Left forelimb (tissue), 1 donor: ENCODE data around the gene TBC1D22A.

ENCODE experiments used
- DNase-seq: peaks from one replicate; pipeline ENCODE4 v3.0.0-alpha.2; 2018; ENCODE audit warnings: low spot score

Gene TBC1D22A

GRCh38 chr22:47200273-47201051, 438.0 kb downstream of the TBC1D22A start:
- peak; percentile 73 for DNase-seq

- DNase-seq, result peak; percentile 62
Observed at GRCh38 chr22:47201186-47201995, 438.9 kb downstream of the TBC1D22A start.

DNA sequence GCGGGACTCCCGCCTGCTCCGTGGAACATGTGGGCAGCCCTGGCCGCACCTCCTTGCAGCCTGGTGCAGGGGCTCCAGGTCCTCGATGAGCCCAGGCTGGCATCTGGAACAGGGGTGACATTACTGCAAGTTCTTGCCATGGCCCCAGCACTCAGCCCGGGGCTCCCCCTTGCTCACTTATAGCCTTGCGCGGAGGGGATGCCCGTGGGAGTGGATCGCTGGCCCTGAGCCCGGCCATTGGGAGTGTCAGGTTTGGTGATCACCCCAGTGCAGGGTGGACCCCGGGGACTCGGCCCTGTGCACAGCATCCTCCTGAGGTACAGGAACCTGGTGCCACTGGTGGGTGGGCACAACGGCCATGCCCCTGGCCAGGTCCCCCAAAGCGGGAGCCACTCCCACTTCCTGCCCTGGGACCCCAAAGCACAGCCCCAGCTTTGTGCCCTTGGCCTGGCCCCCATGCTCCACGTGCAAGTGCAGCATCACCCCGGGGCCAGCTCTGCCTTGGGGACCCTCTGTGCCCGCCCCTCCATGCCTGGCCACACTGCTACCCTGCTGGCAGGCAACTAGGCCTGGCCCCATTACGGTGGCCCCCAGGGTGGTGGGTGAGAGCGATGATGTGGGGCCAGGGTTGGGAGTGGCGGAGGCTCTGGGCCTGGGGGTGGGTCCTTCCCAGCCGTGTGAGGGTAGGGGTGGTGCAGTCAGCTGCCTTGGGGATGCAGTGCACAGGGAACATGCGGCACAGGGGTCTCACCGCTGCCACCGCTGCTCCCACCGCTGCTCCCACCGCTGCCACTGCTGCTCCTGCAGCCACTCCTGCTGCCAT, 439.8 kb downstream of the TBC1D22A start:
- no peak for DNase-seq

DNA sequence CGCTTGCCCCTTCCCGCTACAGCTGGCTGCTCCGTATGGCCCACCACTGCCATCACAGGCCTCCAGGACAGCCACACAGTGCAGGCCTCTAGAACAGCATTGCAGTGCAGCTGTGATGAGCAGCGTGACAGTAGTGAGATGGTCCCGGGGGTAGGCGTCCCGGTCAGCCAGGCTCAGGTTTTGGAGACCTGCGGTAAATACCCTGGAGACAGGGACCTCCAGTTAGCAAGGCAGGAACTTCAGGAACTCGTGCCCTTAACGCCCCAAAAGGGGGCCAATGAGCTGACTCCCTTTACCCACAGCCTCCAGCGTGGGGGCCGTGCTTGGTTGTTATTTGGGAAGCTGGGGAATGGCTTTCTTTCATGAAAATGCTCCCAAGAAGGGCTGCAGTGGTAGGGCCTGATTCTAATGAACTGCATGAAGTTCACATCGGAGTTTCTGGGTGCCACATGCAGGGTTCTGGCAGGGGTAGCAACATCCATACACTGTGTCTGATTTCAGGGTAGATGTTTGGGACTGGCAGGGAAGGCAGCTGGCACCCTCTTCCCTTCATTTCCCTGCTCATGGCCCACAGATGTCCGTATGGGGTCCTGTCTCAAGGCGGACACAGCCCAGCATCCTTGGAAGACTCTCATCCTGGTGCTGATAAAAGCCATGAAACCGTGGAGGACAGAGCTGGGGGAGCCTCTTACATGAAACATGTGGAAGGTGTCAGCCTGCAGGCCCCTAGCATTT, 440.5 kb downstream of the TBC1D22A start:
- no peak for DNase-seq

DNA sequence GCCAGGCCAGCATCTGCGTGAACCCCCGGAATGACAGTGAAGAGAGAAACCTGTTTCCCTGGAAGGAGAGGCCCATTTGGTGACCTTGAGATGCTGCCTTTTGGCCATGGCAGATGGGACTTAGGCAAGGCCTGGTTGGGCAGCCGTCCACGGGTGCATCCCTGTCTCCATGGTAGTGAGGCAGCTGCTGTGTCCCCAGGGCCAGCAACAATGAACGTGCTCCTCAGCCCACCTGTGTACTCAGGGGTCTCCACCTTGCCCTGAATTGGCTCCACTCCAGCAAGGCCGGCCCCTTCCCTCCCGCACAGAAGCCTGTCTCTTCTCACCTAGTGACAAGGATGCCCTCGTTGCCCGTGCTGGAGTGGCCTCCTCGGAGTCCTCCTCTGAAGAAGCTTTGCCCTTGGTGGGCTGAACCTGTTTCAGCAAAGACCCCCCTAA, 441.1 kb downstream of the TBC1D22A start:
- DNase-seq, result no peak

- DNase-seq, result no peak
Observed at GRCh38 chr22:47204002-47204979, 441.8 kb downstream of the TBC1D22A start.

GRCh38 chr22:47205081-47205491, 442.6 kb downstream of the TBC1D22A start:
- DNase-seq, result no peak

- DNase-seq, result peak; percentile 52
Observed at GRCh38 chr22:47205554-47205953, 443.1 kb downstream of the TBC1D22A start.

DNA sequence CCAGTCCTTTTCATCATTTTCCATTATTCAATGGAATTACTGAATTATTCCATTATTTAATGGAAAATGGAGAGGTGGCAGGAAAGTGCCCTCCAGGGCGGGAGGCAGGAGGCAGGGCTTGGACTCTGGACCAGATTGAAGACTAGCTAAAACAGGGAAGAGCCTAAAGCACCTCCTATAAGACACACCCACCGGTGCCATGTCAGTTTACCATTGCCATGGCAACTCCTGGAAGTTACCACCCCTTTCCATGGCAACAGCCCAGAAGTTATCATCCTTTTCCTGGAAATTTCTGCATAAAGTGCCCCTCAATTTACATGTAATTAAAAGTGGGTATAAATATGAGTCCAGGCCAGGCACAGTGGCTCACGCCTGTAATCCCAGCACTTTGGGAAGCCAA, 443.7 kb downstream of the TBC1D22A start:
- no peak for DNase-seq

DNA sequence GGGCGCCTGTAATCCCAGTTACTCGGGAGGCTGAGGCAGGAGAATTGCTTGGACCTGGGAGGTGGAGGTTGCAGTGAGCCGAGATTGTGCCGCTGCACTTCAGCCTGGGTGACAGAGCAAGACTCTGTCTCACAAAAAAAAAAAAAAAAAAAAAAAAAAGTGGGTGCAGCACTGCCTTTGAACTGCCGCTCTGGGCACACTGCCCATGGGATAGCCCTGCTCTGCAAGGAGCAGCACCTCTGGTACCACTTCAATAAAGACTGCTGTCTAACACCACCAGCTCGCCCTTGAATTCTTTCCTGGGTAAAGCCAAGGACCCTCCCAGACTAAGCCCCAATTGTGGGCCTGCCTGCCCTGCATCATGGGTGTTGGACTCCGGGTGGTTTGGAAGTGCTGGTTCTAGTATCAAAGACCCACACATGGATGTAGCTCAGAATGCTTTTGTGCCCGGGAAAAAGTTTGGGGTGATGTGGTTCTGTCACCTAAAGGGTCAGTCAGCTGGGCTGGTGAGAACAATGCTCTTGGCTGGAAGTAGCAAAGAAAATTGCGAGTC, 444.3 kb downstream of the TBC1D22A start:
- peak; percentile 38 for DNase-seq

DNA sequence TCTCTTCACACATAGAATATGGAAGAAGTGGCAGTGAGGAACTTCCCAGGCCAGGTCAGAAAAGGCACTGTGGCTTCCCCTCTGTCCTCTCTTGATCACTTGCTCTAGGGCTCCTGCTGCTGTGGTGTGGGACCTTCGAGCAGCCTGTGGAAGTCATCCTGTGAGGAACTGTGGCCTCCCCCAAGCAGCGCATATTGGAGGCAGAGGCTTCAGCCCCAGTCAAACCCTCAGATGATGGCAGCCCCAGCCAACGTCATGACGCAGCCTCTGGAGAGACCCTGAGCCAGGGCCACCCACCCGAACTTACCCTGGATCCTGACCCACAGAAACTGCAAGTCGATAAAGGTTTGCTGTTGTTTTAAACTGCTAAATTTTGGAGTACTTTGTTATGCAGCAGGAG, 444.9 kb downstream of the TBC1D22A start:
- DNase-seq, result no peak

- DNase-seq, result no peak
Observed at GRCh38 chr22:47207846-47208554, 445.6 kb downstream of the TBC1D22A start.

- no peak for DNase-seq
Observed at GRCh38 chr22:47208630-47209029, 446.2 kb downstream of the TBC1D22A start.

- DNase-seq, result peak; percentile 54
Observed at GRCh38 chr22:47209040-47209514, 446.6 kb downstream of the TBC1D22A start.

DNA sequence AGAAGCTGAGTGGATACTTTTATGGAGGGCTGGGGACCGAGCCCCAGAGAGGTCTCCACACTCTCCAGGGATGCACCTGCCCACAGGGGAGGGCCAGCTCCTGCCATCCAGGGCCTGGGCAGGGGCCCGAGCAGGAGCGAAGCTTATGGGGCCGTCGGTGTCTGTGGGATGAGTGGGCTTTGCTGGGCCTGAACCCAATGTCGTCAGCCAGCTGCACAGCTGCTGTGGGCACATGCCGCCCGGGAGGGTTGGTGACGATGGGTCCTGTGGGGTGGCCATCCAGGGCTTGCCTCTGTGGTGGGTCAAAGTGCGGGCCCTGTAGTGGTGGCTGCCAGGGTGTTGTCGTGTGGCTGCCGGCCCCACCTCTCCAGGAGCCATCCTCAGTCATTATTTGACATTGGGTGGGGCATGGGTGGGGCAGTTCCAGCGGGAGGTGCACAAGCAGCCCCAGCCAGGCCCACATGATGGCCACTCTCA, 447.1 kb downstream of the TBC1D22A start:
- DNase-seq, result no peak

DNA sequence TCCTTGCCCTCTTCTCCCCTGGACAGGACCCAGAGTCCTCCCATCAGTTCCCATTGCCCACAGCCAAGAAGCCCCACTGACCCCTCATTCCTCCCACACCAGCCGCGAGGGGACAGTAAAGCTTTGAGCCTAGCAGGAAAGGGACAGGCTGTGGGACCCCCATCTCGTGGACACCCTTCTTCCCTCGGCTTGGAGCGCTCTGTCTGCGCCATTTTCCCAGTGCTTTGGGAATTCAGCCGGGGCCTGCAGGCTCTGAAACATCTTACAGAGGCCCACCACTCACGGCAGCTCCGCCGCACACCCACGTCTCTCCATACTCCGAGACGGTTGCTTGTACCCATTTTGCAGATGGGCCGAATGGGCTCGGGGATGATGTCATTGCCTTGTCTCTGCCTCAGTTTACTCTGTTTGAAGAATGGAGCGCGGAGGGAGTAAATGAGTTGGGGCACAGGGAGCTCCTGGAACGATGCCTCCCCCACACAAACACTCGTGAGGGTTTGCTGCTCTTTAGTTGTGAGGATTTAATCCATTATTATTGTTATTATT, 447.7 kb downstream of the TBC1D22A start:
- no peak for DNase-seq

- no peak for DNase-seq
Observed at GRCh38 chr22:47210686-47211085, 448.2 kb downstream of the TBC1D22A start.

- DNase-seq, result no peak
Observed at GRCh38 chr22:47213571-47214230, 451.3 kb downstream of the TBC1D22A start.
